Kidney (tissue), 14 donors: Measurements from ENCODE around the gene ANKZF1. TPM values are rescaled to one million over a fixed set of nuclear protein-coding genes. Genes with fewer than 3 reads are reported as not detected.
A peak's percentile ranks its signal among the peaks of the same experiment; 100 is the strongest.

ENCODE experiments used
- DNase-seq, 5 donors: peaks; one replicate each; pipeline ENCODE4 v3.0.0-alpha.2; 2013 to 2020
- FAIRE-seq: peaks from 2 replicates; lab custom pipeline; 2012; peaks lifted over from hg19 to GRCh38; lab: Jason Lieb, UNC
- H3K27ac ChIP-seq, 2 donors: one replicate each; pipeline ENCODE4 v1.7.0; 2013; ENCODE audit warnings: low read depth in 2 of 2, low read length in 2 of 2, inconsistent platforms in 1 of 2
- H3K27me3 ChIP-seq: one replicate; pipeline ENCODE4 v1.7.1; 2013; ENCODE audit warnings: low read length, inconsistent platforms; ENCODE audit not compliant: control insufficient read depth, insufficient read depth
- H3K36me3 ChIP-seq, 3 donors: one replicate each; pipeline versions ENCODE4 v1.7.0 to v1.7.1; 2013; ENCODE audit warnings: low read length in 3 of 3, control low read depth in 1 of 3, inconsistent platforms in 1 of 3; ENCODE audit not compliant: insufficient read depth in 3 of 3, control insufficient read depth in 2 of 3
- H3K4me1 ChIP-seq, 3 donors: one replicate each; pipeline versions ENCODE4 v1.7.0 to v1.7.1; 2013; ENCODE audit warnings: low read length in 3 of 3, inconsistent platforms in 1 of 3, low read depth in 1 of 3; ENCODE audit not compliant: control insufficient read depth in 2 of 3, insufficient read depth in 2 of 3
- H3K4me3 ChIP-seq, 3 donors: one replicate each; pipeline versions ENCODE4 v1.7.0 to v1.8.1; 2013; ENCODE audit warnings: low read length in 3 of 3, control low read depth in 1 of 3, inconsistent platforms in 1 of 3
- H3K9ac ChIP-seq, 3 donors: one replicate each; pipeline versions ENCODE4 v1.7.0 to v1.7.1; 2013; ENCODE audit warnings: low read length in 3 of 3, control low read depth in 1 of 3, inconsistent platforms in 1 of 3
- H3K9me3 ChIP-seq, 3 donors: one replicate each; pipeline versions ENCODE4 v1.7.0 to v1.7.1; 2013; ENCODE audit warnings: low read length in 3 of 3, control low read depth in 1 of 3, inconsistent platforms in 1 of 3; ENCODE audit not compliant: control insufficient read depth in 2 of 3, insufficient read depth in 1 of 3
- intact Hi-C: fragments of 100-400 bp; cut with DNase I; formaldehyde crosslinking; loops from one replicate; pipeline ENCODE4 v1.11.1; 2022
- polyA plus RNA-seq: library from polyadenylated mRNA; stranded (reverse); fragments of 350-450 nt; fragmentation: Illumina TruSeq; extraction: RNeasy Lipid Tissue Mini Kit (QIAGEN cat#74804); gene quantifications from one replicate; pipeline ENCODE4 v1.2.3, GENCODE V29; 2014; ENCODE audit warnings: low read depth, low replicate concordance; ENCODE audit not compliant: insufficient read depth
- total RNA-seq: library from RNA; stranded (reverse); fragmentation: NEBNext Ultra II Directional; extraction: Animal tissue kit (Norgen Biotek cat#: 25700); gene quantifications from one replicate; pipeline ENCODE4 v1.2.1, GENCODE V29; 2021
- TF ChIP-seq, protein P1 (sequence below): IDR thresholded peaks from 3 replicates; pipeline ENCODE4 v1.5.1; 2012; ENCODE audit warnings: mild to moderate bottlenecking, moderate library complexity, borderline replicate concordance; ENCODE audit not compliant: insufficient read depth; ENCODE audit errors: extremely low read depth
- donor health status: control.
- donor health status: control.
- donor health status: control.
- donor health status: control.
- donor health status: control.
- donor health status: DM: yes; HTN: yes; CAD: no.
- donor health status: Normal renal cell carcinoma (clear cell type).

Gene ANKZF1
- total and polyA plus RNA-seq, 2 donors from 2014 or later, result 26.6 to 48.9 TPM

DNA sequence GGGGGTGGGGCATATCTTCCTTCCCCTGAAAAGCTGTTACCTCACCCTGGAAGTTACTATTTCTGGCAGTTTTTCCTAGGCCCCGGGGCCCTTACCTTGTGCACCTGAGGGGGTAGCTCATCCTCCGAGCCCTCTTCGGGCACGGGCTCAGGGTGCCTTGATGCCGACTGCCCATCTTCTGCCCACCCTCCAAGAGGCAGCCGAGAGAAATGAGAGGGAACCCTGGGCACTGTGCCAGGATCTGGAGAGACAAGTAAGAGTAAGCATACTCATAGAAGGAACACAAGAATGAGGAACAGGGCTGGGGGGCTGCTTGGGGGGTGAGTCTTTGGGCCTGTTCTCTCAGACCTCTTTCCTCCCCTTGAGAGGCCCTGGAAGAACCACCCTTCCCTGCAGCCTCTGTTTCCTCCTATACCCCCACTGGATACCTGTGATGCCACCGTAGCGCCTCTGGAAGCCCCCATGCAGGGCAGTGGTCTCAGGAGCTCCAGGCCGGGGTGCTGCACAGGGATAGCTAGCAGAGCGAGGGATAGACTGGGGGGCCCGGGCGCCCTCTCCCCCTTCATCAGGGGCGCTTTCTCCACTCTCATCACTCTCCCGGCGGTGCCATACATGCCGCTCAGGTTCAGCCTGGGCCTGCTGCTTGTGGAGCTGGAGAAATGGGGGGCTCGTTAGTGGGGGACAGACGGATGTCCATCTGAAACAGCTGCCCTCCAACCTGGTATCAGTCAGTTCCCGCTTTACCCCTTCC is 8.8 kb upstream of the ANKZF1 start:
- DNase-seq (peak in 1 of 5 donors; percentile 68), FAIRE-seq (no peak)
- TF ChIP-seq, protein P1, sequence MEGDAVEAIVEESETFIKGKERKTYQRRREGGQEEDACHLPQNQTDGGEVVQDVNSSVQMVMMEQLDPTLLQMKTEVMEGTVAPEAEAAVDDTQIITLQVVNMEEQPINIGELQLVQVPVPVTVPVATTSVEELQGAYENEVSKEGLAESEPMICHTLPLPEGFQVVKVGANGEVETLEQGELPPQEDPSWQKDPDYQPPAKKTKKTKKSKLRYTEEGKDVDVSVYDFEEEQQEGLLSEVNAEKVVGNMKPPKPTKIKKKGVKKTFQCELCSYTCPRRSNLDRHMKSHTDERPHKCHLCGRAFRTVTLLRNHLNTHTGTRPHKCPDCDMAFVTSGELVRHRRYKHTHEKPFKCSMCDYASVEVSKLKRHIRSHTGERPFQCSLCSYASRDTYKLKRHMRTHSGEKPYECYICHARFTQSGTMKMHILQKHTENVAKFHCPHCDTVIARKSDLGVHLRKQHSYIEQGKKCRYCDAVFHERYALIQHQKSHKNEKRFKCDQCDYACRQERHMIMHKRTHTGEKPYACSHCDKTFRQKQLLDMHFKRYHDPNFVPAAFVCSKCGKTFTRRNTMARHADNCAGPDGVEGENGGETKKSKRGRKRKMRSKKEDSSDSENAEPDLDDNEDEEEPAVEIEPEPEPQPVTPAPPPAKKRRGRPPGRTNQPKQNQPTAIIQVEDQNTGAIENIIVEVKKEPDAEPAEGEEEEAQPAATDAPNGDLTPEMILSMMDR, result no peak

DNA sequence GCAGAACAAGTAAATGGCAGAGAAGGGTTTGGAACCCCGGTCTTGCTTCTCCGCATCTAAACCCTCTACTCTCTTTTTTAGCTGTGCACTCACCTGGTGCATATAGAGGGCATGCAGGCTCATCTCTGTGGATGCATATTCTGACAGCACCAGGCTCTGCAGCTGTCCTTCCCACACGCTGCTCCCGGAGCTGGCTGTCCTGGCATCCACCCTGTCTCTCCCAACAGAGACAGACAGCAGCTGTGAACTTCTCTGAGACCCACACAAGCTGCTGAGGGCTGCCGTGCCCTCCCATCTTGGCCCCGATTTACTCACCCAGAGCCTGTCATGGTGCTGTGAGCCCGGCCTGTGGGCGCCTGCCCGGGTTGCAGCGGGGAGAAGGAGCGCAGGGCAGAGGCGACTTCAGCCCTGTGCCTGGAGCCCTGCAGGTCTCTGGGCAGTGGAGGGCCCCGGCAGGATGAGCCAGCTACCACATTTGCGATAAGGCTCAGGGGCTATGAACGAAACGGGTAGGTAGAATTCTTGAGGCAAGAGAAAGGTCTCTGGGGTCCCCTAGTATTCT is 7.6 kb upstream of the ANKZF1 start:
- Histone ChIP-seq H3K27ac (no peak overlapping the region), H3K4me3 (no peak overlapping the region), H3K36me3 (peaks cover 11 to 64% (median 38%) of the 10 kb centered on the region in 3 donors), H3K4me1 (peaks cover 0 to 16% (median 6%) of the 10 kb centered on the region in 3 donors), H3K9ac (no peak overlapping the region), H3K9me3 (no peaks in the 10 kb centered on the region), H3K27me3 (no peaks in the 10 kb centered on the region)
- intact Hi-C loops, result no loop called here
- no peak for FAIRE-seq
- no peak for DNase-seq
- TF ChIP-seq, protein P1, result no peak

More for the DNA sequence above, 8.8 kb upstream of the ANKZF1 start:
- no peaks in the 10 kb centered on the region for H3K27me3 ChIP-seq
- H3K36me3 ChIP-seq, result peaks cover 9 to 64% (median 38%) of the 10 kb centered on the region in 3 donors
- no peaks in the 10 kb centered on the region for H3K9me3 ChIP-seq
- no peak overlapping the region for H3K9ac ChIP-seq
- intact Hi-C loops, result no loop called here
- H3K4me3 ChIP-seq, result no peak overlapping the region
- H3K4me1 ChIP-seq, result peaks cover 0 to 16% (median 6%) of the 10 kb centered on the region in 3 donors
- H3K27ac ChIP-seq, result no peak overlapping the region

DNA sequence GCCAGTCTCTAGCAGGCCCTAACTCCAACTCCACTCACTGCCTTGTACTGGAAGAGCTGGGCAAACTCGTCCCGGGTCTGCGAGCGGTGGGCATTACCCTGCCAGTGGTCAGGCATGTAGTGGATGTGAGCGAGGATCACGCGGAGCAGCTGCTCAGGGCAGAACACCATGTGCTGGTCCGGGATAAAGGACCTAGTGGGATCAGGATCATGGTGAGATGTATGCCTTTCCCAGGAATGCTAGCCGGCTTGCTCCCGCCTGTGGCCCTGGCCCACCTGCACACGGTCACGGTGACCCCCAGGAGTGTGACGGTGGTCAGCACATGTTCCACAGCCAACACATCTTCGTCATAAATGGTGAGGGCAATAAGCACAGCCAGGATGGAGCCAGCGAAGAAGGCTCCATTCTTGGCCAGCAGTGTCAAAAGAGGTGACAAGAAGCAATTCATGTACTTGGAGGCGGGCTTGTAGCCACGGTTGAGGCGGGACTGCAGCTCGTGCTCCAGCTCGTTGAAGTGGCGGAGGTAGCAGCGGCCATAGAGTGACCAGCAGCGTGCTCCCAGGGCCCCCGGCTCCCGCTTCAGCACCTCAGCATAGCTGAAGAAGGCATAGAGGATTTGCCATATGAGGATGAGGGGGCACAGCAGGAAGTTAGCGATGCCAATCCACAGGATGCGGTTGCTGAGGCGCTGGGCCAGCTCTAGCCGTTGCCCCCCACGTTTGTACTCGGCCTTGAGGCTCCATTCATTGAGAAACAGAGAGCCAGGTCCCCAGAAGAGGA is 5.6 kb upstream of the ANKZF1 start:
- Histone ChIP-seq H3K27me3 (no peaks in the 10 kb centered on the region), H3K9me3 (no peaks in the 10 kb centered on the region), H3K4me3 (no peak overlapping the region), H3K9ac (no peak overlapping the region), H3K27ac (no peak overlapping the region), H3K4me1 (peaks cover 0 to 20% (median 17%) of the 10 kb centered on the region in 3 donors), H3K36me3 (peaks cover 11 to 64% (median 38%) of the 10 kb centered on the region in 3 donors)
- DNase-seq (no peak), FAIRE-seq (no peak)
- TF ChIP-seq, protein P1, result no peak
- intact Hi-C loops, result no loop called here
